Measurements from ENCODE around the gene AANAT. TPM values are rescaled to one million over a fixed set of nuclear protein-coding genes. Genes with fewer than 3 reads are reported as not detected.

Gene AANAT
- total and polyA plus RNA-seq, 4 donors = 0.10 to 0.31 TPM; not detected in 2

DNA sequence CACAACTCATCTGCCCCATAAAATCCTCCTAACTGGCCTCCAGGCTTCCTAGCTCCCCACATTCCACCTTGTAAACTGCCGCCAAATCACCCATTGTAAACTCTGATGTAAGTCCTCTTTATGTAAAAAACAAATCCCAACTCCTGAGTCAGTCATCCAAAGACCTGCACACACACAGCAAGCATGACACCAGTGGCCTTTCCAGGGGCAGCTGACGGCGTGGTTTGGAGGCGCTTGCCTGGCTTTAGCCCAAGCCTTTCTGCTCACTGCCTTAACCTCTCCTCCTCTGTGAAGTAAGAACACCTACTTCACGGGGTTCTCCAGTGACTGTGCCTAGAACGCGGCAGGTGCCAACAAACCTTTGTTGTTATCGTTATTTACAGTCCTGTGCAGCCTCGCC, 28.5 kb upstream of the AANAT start:
- 87 to 89% methylated on average over 9 of the region's 9 CpGs for WGBS, 2 donors
- DNase-seq (no peak), ATAC-seq (ENCODE audit: insufficient read depth, low FRiP score) (no peak)
- no peaks in the 10 kb centered on the region for H3K9me3 ChIP-seq (ENCODE audit: control insufficient read depth in 4 of 4, insufficient read depth in 3 of 4, low read length in 3 of 4)
- no peak overlapping the region for H3K27ac ChIP-seq (ENCODE audit: low read depth in 1 of 2, low read length in 1 of 2)
- no peaks in the 10 kb centered on the region for H3K27me3 ChIP-seq (ENCODE audit: control insufficient read depth in 3 of 3, insufficient read depth in 3 of 3, low read length in 2 of 3)
- H3K4me1 ChIP-seq (ENCODE audit: control insufficient read depth in 5 of 5, insufficient read depth in 5 of 5, low read length in 5 of 5) = peaks cover 0 to 14% (median 7%) of the 10 kb centered on the region in 5 donors
- H3K4me3 ChIP-seq = no peak overlapping the region
- TF ChIP-seq, protein P1, sequence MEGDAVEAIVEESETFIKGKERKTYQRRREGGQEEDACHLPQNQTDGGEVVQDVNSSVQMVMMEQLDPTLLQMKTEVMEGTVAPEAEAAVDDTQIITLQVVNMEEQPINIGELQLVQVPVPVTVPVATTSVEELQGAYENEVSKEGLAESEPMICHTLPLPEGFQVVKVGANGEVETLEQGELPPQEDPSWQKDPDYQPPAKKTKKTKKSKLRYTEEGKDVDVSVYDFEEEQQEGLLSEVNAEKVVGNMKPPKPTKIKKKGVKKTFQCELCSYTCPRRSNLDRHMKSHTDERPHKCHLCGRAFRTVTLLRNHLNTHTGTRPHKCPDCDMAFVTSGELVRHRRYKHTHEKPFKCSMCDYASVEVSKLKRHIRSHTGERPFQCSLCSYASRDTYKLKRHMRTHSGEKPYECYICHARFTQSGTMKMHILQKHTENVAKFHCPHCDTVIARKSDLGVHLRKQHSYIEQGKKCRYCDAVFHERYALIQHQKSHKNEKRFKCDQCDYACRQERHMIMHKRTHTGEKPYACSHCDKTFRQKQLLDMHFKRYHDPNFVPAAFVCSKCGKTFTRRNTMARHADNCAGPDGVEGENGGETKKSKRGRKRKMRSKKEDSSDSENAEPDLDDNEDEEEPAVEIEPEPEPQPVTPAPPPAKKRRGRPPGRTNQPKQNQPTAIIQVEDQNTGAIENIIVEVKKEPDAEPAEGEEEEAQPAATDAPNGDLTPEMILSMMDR (IDR thresholded peaks at IDR 0.05; ENCODE audit: control extremely low read depth, extremely low read depth) = no peak
- H3K36me3 ChIP-seq (ENCODE audit: control insufficient read depth in 4 of 4, insufficient read depth in 4 of 4, low read length in 4 of 4) = no peaks in the 10 kb centered on the region
- H3K9ac ChIP-seq (ENCODE audit: insufficient read depth in 1 of 2, low read length in 2 of 2) = no peak overlapping the region

DNA sequence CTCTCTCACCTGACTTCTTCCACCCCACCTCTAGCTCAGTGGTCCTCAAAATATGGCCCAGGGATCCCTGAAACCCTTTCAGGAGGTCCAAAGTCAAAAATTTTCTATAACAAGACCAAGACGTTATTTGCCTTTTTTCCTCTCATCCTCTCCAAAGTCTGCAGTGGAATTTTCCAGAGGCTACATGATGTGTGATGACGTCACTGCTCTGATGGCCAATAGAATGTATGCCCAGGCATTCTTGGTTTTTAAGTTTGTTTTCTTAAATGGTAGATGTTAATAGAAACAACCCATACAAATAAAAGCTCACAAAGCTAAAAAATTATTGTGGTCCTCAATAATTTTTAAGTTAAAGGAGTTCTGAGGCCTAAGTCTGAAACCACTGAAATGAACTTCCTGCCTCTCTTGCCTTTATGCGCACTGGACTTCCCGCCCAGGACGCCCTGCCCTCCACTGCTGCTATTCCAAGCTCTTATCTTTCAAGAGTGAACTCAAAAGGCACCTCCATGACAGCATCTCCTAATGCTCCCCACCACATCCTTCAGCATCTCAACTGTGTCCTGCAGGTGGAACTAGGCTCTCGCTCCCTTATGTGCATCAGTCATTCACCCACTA, 28.0 kb upstream of the AANAT start:
- Histone ChIP-seq H3K36me3 (ENCODE audit: control insufficient read depth in 4 of 4, insufficient read depth in 4 of 4, low read length in 4 of 4) (peaks cover 0 to under 1% (median 0%) of the 10 kb centered on the region in 4 donors), H3K4me3 (no peak overlapping the region), H3K9ac (ENCODE audit: insufficient read depth in 1 of 2, low read length in 2 of 2) (no peak overlapping the region), H3K9me3 (ENCODE audit: control insufficient read depth in 4 of 4, insufficient read depth in 3 of 4, low read length in 3 of 4) (no peaks in the 10 kb centered on the region), H3K27me3 (ENCODE audit: control insufficient read depth in 3 of 3, insufficient read depth in 3 of 3, low read length in 2 of 3) (no peaks in the 10 kb centered on the region), H3K27ac (ENCODE audit: low read depth in 1 of 2, low read length in 1 of 2) (no peak overlapping the region), H3K4me1 (ENCODE audit: control insufficient read depth in 5 of 5, insufficient read depth in 5 of 5, low read length in 5 of 5) (peaks cover 0 to 14% (median 7%) of the 10 kb centered on the region in 5 donors)
- WGBS, 2 donors = 90% methylated on average over 6 of the region's 6 CpGs
- TF ChIP-seq, protein P1 (IDR thresholded peaks at IDR 0.05; ENCODE audit: control extremely low read depth, extremely low read depth) = no peak
- ATAC-seq (ENCODE audit: insufficient read depth, low FRiP score) (no peak), DNase-seq (no peak)

DNA sequence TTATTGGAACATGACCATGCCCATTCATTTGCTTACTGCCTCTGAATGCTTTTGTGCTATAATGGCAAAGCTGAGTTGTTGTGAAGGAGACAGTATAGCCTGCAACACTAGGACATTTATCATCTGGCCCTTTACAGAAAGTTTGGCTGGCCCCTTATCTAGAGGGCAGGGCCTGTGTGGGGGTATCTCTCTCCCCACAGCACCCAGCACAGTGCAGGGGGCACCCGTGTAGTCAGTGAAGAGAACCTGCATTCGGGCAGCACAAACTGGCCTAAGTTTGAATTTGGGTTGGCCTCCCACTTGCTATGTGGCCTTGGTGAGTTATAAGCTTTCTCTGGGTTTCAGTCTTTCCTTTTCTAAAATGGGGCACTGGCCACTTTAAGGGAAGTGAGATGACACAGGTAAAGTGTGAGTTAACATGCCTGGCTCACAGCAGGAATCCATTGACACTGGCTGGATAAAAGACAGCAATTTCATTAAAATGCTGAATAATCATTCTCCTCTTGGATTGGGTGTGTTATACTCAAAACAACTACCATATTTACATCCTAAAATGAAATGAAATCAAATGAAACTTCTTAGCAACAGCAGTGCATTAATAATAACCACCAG, 26.5 kb upstream of the AANAT start:
- no peaks in the 10 kb centered on the region for H3K27me3 ChIP-seq (ENCODE audit: control insufficient read depth in 3 of 3, insufficient read depth in 3 of 3, low read length in 2 of 3)
- TF ChIP-seq, protein P1 (IDR thresholded peaks at IDR 0.05; ENCODE audit: control extremely low read depth, extremely low read depth) = no peak
- no peak overlapping the region for H3K4me3 ChIP-seq
- peaks cover 0 to 18% (median 9%) of the 10 kb centered on the region in 5 donors for H3K4me1 ChIP-seq (ENCODE audit: control insufficient read depth in 5 of 5, insufficient read depth in 5 of 5, low read length in 5 of 5)
- no peak overlapping the region for H3K9ac ChIP-seq (ENCODE audit: insufficient read depth in 1 of 2, low read length in 2 of 2)
- H3K27ac ChIP-seq (ENCODE audit: low read depth in 1 of 2, low read length in 1 of 2) = no peak overlapping the region
- DNase-seq (no peak), ATAC-seq (ENCODE audit: insufficient read depth, low FRiP score) (no peak)
- 89 to 98% methylated on average over 2 of the region's 2 CpGs for WGBS, 2 donors
- H3K9me3 ChIP-seq (ENCODE audit: control insufficient read depth in 4 of 4, insufficient read depth in 3 of 4, low read length in 3 of 4) = no peaks in the 10 kb centered on the region
- peaks cover 0 to 4% (median 0%) of the 10 kb centered on the region in 4 donors for H3K36me3 ChIP-seq (ENCODE audit: control insufficient read depth in 4 of 4, insufficient read depth in 4 of 4, low read length in 4 of 4)

Measured in lung (tissue), 12 donors.